BLaER1 (cell line): ENCODE results near the gene IFNK.

ENCODE experiments used
- H3K27ac ChIP-seq: shearing (Covaris generic); formaldehyde crosslinking; 2 replicates; pipeline ENCODE4 v1.8.1; 2022
- H3K27me3 ChIP-seq: shearing (Covaris generic); formaldehyde crosslinking; 2 replicates; pipeline ENCODE4 v1.8.1; 2022
- H3K36me3 ChIP-seq: shearing (Covaris generic); formaldehyde crosslinking; 2 replicates; pipeline ENCODE4 v1.8.1; 2022
- H3K4me1 ChIP-seq: shearing (Covaris generic); formaldehyde crosslinking; 2 replicates; pipeline ENCODE4 v1.8.1; 2022
- H3K4me2 ChIP-seq: shearing (Covaris generic); formaldehyde crosslinking; 2 replicates; pipeline ENCODE4 v1.8.1; 2022
- H3K4me3 ChIP-seq: shearing (Covaris generic); formaldehyde crosslinking; 2 replicates; pipeline ENCODE4 v1.8.1; 2022
- H3K9ac ChIP-seq: shearing (Covaris generic); formaldehyde crosslinking; 2 replicates; pipeline ENCODE4 v1.8.1; 2022
- H3K9me3 ChIP-seq: shearing (Covaris generic); formaldehyde crosslinking; 2 replicates; pipeline ENCODE4 v1.8.1; 2022
- H4K20me1 ChIP-seq: shearing (Covaris generic); formaldehyde crosslinking; 2 replicates; pipeline ENCODE4 v1.8.1; 2022
- Cebpa-rat ChIP-seq: shearing (Covaris generic); IDR thresholded peaks from 2 replicates; pipeline ENCODE4 v1.8.1; 2022

Gene IFNK

GRCh38 chr9:27535701-27536118, 11.6 kb downstream of the IFNK start:
- Histone ChIP-seq H3K36me3 (0 out of 2 replicates have a peak, but pooled peaks cover 5% of the 10 kb centered on the region), H3K4me3 (no peak overlapping the region), H3K27me3 (no peaks in the 10 kb centered on the region), H3K27ac (no peak overlapping the region), H3K4me1 (peaks cover 9% of the 10 kb centered on the region), H3K9ac (no peak overlapping the region), H3K4me2 (no peak overlapping the region), H4K20me1 (no peaks in the 10 kb centered on the region), H3K9me3 (no peaks in the 10 kb centered on the region)
- no peak for TF ChIP-seq Cebpa-rat

DNA sequence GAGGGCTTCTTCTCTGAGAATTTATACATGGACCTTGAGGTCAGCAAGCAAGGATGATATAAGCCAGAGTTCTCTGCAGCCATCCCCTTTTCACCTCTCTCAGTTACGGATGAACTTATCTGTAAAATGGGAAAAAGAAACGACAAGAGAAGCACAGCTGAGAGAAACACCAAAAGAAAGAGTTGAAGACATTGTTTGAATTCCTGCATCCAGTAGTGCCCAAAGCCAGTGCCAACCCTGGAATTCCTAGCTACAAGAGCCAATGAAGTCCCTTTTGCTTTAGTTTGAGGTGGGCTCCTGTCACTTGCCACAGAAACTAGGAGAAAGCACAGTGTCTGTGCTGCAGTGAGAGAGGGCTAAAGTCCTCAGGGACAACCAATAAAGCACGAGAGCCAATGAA, 12.1 kb downstream of the IFNK start:
- Histone ChIP-seq H3K4me3 (no peak overlapping the region), H3K4me1 (peaks cover 9% of the 10 kb centered on the region), H3K27me3 (no peaks in the 10 kb centered on the region), H3K4me2 (no peak overlapping the region), H4K20me1 (no peaks in the 10 kb centered on the region), H3K9ac (no peak overlapping the region), H3K36me3 (0 out of 2 replicates have a peak, but pooled peaks cover 5% of the 10 kb centered on the region), H3K27ac (no peak overlapping the region), H3K9me3 (no peaks in the 10 kb centered on the region)
- TF ChIP-seq Cebpa-rat: no peak

- H3K4me2 ChIP-seq: no peak overlapping the region
- H3K4me3 ChIP-seq: no peak overlapping the region
- H4K20me1 ChIP-seq: no peaks in the 10 kb centered on the region
- no peak overlapping the region for H3K9ac ChIP-seq
- no peaks in the 10 kb centered on the region for H3K27me3 ChIP-seq
- no peak overlapping the region for H3K27ac ChIP-seq
- 0 out of 2 replicates have a peak, but pooled peaks cover 5% of the 10 kb centered on the region for H3K36me3 ChIP-seq
- no peaks in the 10 kb centered on the region for H3K9me3 ChIP-seq
- H3K4me1 ChIP-seq: peaks cover 9% of the 10 kb centered on the region
- TF ChIP-seq Cebpa-rat: no peak
Observed at GRCh38 chr9:27537027-27537435, 12.9 kb downstream of the IFNK start.

DNA sequence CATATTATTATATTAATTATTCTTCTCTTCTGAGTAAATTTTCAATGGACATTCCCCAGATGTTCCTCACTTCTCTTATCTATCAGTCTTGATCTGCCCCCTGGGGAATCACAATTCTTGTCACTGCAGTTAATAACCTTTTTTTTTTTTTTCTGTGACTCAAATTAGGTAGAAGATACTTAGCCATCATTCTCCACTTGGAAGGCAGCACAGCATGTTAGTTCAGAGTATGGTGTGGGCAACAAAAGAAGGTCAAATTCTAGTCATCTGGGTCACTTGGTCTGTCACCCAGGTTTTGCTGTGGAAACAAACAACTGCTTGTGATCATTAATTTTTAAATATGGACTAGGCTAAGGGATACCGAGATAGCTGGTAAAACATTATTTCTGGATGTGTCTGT, 13.7 kb downstream of the IFNK start:
- Histone ChIP-seq H3K4me3 (no peak overlapping the region), H3K9ac (no peak overlapping the region), H3K27ac (no peak overlapping the region), H3K9me3 (no peaks in the 10 kb centered on the region), H4K20me1 (no peaks in the 10 kb centered on the region), H3K27me3 (no peaks in the 10 kb centered on the region), H3K4me2 (no peak overlapping the region), H3K36me3 (0 out of 2 replicates have a peak, but pooled peaks cover 5% of the 10 kb centered on the region), H3K4me1 (peaks cover 9% of the 10 kb centered on the region)
- no peak for TF ChIP-seq Cebpa-rat

DNA sequence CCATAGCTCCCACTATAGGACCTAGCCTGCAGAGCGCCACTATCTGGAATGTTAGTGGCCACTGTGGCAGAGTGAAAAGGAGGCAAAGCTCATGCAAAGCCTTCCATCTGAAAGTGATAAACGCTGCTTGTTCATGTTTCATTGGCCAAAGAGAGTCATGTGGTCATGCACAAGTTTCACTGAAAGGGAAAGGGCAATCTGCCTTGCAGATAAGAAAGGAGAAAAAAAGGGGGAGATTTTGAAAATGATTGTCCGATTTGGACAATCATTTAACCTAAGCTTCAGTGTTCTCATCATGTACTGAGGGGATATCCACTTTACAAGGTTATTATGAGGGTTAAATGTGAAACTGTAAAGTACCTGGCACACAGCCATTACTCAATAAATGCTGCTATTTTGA, 14.6 kb downstream of the IFNK start:
- H3K4me2 ChIP-seq: no peak overlapping the region
- 0 out of 2 replicates have a peak, but pooled peaks cover 5% of the 10 kb centered on the region for H3K36me3 ChIP-seq
- H3K4me1 ChIP-seq: peaks cover 9% of the 10 kb centered on the region
- no peaks in the 10 kb centered on the region for H3K9me3 ChIP-seq
- no peak overlapping the region for H3K4me3 ChIP-seq
- no peak for TF ChIP-seq Cebpa-rat
- no peaks in the 10 kb centered on the region for H4K20me1 ChIP-seq
- no peaks in the 10 kb centered on the region for H3K27me3 ChIP-seq
- H3K9ac ChIP-seq: no peak overlapping the region
- H3K27ac ChIP-seq: no peak overlapping the region

GRCh38 chr9:27539479-27540441, 15.7 kb downstream of the IFNK start:
- no peak overlapping the region for H3K4me2 ChIP-seq
- H3K27ac ChIP-seq: no peak overlapping the region
- H3K9me3 ChIP-seq: no peaks in the 10 kb centered on the region
- H3K4me3 ChIP-seq: no peak overlapping the region
- H3K36me3 ChIP-seq: 0 out of 2 replicates have a peak, but pooled peaks cover 5% of the 10 kb centered on the region
- peaks cover under 1% of the 10 kb centered on the region; the same call in 1 of the 2 replicates for H3K4me1 ChIP-seq
- TF ChIP-seq Cebpa-rat: 0 out of 2 replicates have a peak, but pooled peaks have one; percentile 55
- no peaks in the 10 kb centered on the region for H3K27me3 ChIP-seq
- no peaks in the 10 kb centered on the region for H4K20me1 ChIP-seq
- no peak overlapping the region for H3K9ac ChIP-seq

DNA sequence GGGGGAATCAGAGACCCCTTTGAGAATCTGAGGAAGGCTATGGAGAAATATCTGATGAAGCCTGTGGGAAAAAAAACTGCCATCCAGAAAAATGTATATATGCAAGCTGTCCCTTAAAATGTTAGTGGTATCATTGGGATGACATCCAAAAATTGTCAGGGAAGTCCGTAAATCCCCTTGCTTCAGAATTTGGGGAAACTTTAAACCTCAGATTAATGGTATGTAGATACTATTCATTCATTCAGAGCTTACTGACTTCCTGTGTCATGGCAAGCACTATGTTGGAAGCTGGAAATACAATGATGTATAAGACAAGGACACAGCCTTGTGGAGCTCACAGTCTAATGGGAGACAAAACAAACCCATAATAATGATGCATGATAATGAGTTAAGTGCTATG, 16.4 kb downstream of the IFNK start:
- no peak for TF ChIP-seq Cebpa-rat
- H3K4me3 ChIP-seq: no peak overlapping the region
- no peaks in the 10 kb centered on the region for H3K4me1 ChIP-seq
- no peaks in the 10 kb centered on the region for H4K20me1 ChIP-seq
- no peaks in the 10 kb centered on the region for H3K9me3 ChIP-seq
- H3K27me3 ChIP-seq: no peaks in the 10 kb centered on the region
- H3K9ac ChIP-seq: no peak overlapping the region
- peaks cover 7% of the 10 kb centered on the region; the same call in 1 of the 2 replicates for H3K36me3 ChIP-seq
- no peak overlapping the region for H3K27ac ChIP-seq
- no peak overlapping the region for H3K4me2 ChIP-seq

DNA sequence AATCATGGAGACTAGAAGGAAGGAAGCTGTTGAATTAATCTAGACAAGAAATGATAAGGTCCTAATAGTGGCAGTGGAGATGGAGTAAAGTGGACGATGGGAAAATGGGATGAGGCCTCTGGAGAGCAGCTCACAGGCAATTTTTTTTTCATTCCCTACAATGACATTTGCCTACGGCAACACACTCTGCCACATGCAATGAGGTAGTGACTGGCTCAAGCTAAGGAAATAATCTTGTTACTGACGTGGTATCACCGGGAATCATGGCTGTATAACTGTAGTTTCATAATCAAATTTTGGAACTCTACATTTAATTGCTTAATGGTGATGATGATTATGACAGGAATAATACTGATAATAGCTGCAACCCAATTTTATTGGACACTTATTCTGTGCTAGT, 17.6 kb downstream of the IFNK start:
- no peak overlapping the region for H3K4me3 ChIP-seq
- H3K27me3 ChIP-seq: no peaks in the 10 kb centered on the region

GRCh38 chr9:27542508-27542907, 18.4 kb downstream of the IFNK start:
- no peak overlapping the region for H3K27ac ChIP-seq
- no peaks in the 10 kb centered on the region for H3K27me3 ChIP-seq
- H3K9me3 ChIP-seq: no peaks in the 10 kb centered on the region
- H3K9ac ChIP-seq: no peak overlapping the region
- TF ChIP-seq Cebpa-rat: no peak
- no peak overlapping the region for H3K4me2 ChIP-seq
- peaks cover 3% of the 10 kb centered on the region for H3K36me3 ChIP-seq
- H3K4me1 ChIP-seq: no peaks in the 10 kb centered on the region
- no peaks in the 10 kb centered on the region for H4K20me1 ChIP-seq
- H3K4me3 ChIP-seq: no peak overlapping the region

More for the DNA sequence above, 17.6 kb downstream of the IFNK start:
- Histone ChIP-seq H4K20me1 (no peaks in the 10 kb centered on the region), H3K4me2 (no peak overlapping the region), H3K9me3 (no peaks in the 10 kb centered on the region), H3K36me3 (peaks cover 3% of the 10 kb centered on the region; the same call in 1 of the 2 replicates), H3K27ac (no peak overlapping the region), H3K9ac (no peak overlapping the region), H3K4me1 (no peaks in the 10 kb centered on the region)
- no peak for TF ChIP-seq Cebpa-rat

DNA sequence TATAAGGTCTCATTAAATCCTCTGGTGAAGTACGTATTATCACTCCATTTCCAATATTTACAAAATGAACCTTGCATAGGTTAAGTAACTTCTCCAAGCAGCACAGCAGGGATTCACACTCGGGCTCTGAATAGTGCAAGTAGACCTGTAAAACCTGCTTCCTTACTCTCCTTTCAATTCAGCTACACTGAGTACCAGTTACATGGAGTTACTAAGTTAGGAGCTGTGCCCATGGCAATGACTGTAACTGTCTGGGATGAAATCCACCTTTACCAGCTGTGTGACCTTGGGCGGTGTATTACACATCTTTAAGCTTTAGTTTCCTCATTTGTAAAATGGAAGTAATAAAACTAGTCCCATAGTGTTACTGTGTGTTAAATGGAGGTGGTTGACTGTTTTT, 21.4 kb downstream of the IFNK start:
- TF ChIP-seq Cebpa-rat: no peak
- no peaks in the 10 kb centered on the region for H3K4me1 ChIP-seq
- peaks cover 3% of the 10 kb centered on the region for H3K36me3 ChIP-seq

More for the DNA sequence above, 21.4 kb downstream of the IFNK start:
- Histone ChIP-seq H3K27ac (no peak overlapping the region), H3K9me3 (no peaks in the 10 kb centered on the region), H3K4me3 (no peak overlapping the region), H3K27me3 (no peaks in the 10 kb centered on the region), H3K4me2 (no peak overlapping the region), H4K20me1 (no peaks in the 10 kb centered on the region), H3K9ac (no peak overlapping the region)
